A673 (cell line): ENCODE results near the gene FAM124B.

Experiments
- CTCF ChIP-seq: fragments of 300-800, 200-600 bp; sonication (generic); conservative IDR thresholded peaks from 2 replicates; pipeline ENCODE4 v1.5.1; 2017; ENCODE audit warnings: low read depth, mild to moderate bottlenecking, antibody characterized with exemption, low read length, moderate library complexity, mixed read lengths
- EZH2 ChIP-seq: fragments of 200-600 bp; sonication (generic); IDR thresholded peaks from 2 replicates; pipeline ENCODE4 v1.6.1; 2017; ENCODE audit warnings: borderline replicate concordance, low read depth, mild to moderate bottlenecking, mixed read lengths, antibody characterized with exemption, low read length; ENCODE audit not compliant: poor library complexity, severe bottlenecking

DNA sequence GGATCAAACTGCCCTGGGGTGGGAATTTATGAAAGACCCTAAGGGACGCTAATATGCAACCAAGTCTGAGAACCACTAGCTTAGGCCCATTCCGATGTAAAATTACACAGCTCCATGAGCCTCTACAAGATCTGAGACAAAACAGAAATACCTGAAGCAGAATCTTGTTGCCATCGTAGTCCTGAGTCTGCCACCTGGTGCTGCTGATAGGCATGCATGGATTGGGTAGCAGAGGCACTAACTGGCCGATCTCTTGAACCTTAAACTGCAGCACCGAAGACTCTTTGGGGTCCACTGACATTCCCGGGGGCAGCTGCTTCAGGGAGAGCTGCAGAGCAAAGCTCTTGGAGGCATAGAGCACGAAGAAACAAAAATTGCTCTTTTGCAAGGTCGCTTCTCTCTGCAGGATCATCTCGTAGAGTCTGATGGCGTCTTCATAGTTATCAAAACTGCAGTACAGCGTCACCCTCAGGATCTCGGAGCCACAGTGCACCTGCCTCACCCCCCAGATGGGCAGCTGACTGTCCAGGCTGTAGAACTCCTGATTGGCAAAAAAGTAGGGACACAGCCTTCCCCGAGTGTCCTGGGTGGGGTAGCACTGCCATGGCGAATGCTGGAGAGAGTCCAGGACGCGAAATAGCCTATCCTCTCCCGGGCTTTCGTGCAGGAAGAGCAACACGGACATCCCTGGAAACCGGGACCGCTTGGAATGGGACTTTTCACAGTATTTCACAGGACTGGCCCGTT is 848 bp downstream of the FAM124B start:
- no peak for TF ChIP-seq EZH2
- no peak for TF ChIP-seq CTCF
